DOHH2 (cell line): ENCODE measurements around the gene GRM5.
"Not testable (repeated sequence)": the region's sequence is repeated elsewhere in the genome, so short reads cannot be mapped to it uniquely, and the experiment has no call there.

ENCODE experiments used
- CTCF ChIP-seq: fragments of 200-600 bp; sonication (generic); IDR thresholded peaks from one replicate; pipeline ENCODE4 v1.5.1; 2014; ENCODE audit warnings: antibody characterized with exemption, mild to moderate bottlenecking, low read depth, low read length; ENCODE audit not compliant: poor library complexity, severe bottlenecking
- EZH2phosphoT487 ChIP-seq: fragments of 200-600 bp; sonication (generic); IDR thresholded peaks from 2 replicates; pipeline ENCODE4 v1.6.1; 2017; ENCODE audit warnings: borderline replicate concordance, mild to moderate bottlenecking, antibody characterized with exemption, low read length, moderate library complexity, mixed read lengths

GRCh38 chr11:88959857-88960256 lies 105.9 kb downstream of the GRM5 start:
- TF ChIP-seq CTCF, EZH2phosphoT487: not testable (repeated sequence)
